ENCODE results near the gene DUSP16.
A peak's percentile ranks its signal among the peaks of the same experiment; 100 is the strongest.

Gene DUSP16

GRCh38 chr12:12466157-12466556 is 96.5 kb downstream of the DUSP16 start:
- DNase-seq, result peak; percentile 49 to 62

GRCh38 chr12:12465522-12465921 is 97.1 kb downstream of the DUSP16 start:
- DNase-seq, result no peak

- peak; percentile 57 to 61 for DNase-seq
Measured at GRCh38 chr12:12461923-12462315, 100.7 kb downstream of the DUSP16 start.

- DNase-seq, result peak; percentile 61 to 69
Measured at GRCh38 chr12:12460935-12461922, 101.4 kb downstream of the DUSP16 start.

DNA sequence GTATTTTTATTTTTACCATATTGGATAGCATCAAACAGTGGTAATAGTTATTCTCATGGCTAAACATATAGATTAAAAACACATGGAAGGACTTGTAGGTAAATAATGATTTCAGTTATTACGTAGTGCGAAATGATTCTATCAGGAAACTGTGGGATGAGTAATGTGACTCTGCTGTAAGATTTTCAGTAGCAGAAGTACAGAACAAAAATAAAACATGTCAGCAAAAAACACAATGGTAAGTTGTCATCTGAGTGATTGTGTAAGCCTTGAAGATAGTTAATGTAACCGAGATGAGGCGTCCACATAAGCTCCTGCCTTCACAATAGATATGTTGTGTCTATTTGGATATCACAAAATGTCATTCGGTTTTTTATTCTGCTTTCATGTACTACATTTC is 106.0 kb downstream of the DUSP16 start:
- no peak for DNase-seq

DNA sequence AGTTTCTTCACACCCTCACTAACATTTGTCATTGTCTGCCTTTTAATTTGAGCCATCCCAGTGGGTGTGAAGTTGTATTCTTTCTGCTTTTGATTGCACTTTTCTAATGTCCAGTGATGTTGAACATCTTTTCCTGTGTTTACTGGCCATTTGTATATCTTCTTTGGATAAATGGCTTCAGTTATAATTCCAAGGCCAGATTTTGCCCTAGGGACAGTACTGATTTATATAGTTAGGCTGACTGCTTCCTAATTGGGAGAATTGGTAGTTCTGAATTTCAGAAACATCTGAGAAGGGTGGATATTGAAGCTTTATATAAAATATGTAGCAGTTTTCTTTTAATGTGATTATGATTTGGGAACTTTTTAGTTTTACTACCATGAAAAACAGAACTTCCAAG is 108.3 kb downstream of the DUSP16 start:
- DNase-seq, result no peak

GRCh38 chr12:12453635-12454034 is 109.0 kb downstream of the DUSP16 start:
- DNase-seq, result no peak

DNA sequence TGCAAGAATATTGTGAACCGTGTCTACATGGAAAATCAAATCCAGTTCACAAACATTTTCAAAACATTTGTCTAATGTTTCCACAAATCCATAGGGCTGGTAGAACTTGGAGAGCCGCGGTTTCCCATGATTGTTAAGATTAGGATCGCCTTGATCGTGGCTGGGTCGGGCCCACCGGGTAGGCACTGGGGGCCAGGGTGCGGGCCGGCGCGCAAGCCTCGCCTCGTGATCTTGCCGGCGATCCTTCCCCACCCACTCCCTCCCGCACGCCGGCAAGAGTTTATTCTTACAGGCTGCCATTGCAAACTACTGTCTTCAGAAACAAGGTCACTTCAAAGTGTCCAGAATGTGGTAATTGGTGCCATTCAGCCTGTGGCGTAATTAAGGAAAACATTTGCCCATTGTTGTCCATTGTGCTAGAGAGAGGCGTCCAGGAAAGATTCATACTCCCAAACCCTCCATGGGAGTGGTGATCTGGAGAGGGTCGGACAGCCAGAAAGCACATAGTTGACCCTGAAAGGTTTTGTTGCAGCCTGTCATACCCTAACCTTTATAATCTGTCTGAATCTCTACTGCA is 110.2 kb downstream of the DUSP16 start:
- no peak for DNase-seq

- no peak for DNase-seq
Measured at GRCh38 chr12:12451098-12451497, 111.6 kb downstream of the DUSP16 start.

DNA sequence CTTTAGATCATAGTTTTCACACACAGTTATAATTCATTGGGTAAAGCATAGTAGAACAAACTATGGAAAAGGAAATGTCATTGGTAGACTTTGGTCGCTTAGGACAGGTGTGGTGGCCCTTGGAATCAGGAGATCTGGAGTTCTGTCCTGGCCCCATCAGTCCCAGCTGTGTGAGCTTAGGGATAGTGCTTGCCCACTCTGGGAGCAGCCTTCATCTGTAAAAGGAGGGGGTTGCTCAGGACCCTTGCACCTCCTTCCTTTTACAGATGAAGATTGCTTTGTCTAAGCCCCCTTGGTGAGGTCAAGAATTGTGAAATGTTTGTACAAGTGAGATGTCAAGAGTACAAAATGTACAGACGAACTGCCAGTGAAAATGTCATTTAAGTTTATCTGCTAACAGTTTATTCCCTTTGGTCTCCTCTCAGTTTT is 112.6 kb downstream of the DUSP16 start:
- no peak for DNase-seq

GRCh38 chr12:12449533-12450025 is 113.1 kb downstream of the DUSP16 start:
- no peak for DNase-seq

DNA sequence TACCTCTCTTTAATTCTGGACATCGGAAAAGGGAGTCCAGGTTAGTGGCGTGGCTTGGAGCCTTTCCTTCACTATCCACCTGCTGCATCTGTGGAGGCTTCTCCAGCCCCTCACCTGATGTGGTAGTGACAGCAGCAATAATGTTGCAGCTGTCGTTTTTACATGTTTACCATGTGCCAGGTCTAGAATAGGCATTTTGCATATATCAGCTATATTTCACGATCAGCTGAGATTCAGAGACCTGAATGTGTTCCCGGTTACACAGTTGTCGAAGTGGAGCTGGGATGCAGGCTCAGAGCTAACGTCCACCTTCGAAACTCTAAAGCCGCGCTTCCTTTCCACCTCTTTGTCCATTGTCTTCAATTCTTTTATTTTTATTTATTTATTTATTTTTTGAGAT is 114.8 kb downstream of the DUSP16 start:
- no peak for DNase-seq

- no peak for DNase-seq
Measured at GRCh38 chr12:12447236-12447635, 115.4 kb downstream of the DUSP16 start.

GRCh38 chr12:12446786-12447185 is 115.9 kb downstream of the DUSP16 start:
- DNase-seq, result no peak

DNA sequence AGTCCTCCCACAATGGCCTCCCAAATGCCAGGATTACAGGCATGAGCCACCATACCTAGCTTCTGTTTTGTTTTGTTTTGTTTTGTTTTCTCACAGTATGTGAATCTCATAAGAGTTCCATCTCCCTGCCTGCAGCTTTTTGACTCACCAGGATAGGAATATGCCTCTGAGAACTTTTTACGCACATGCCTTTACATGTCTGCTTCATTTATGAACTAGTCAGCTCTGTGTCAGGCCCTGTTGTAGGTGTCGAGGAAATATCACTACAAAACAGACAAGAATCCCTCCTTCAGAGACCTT is 116.8 kb downstream of the DUSP16 start:
- no peak for DNase-seq

GRCh38 chr12:12445165-12445881 is 117.3 kb downstream of the DUSP16 start:
- no peak for DNase-seq

GRCh38 chr12:12443431-12443878 is 119.2 kb downstream of the DUSP16 start:
- no peak for DNase-seq

DNA sequence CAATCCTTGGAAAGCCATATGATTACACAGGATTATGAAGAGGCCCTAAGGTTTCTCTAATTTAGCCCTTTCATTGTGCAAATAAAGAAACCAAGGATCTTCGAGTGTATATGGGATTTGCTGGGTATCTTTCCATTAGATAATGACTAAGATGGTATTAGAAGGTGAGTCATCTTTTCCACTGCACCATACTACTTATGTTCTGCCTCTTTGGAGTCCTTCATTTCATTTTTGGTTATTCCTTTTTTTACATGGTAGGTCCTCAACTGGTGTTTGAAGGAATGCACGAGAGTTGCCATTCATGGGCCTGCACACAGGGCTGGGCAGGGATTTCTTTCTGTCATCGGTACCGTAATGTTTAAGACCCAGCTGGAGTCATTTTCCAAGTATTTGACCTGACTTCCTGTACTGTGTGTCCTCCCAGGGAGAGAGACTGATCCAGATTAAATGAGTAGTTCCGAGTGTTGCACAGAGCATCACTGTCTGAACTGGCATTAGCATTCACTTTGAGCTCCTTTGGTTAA is 120.1 kb downstream of the DUSP16 start:
- no peak for DNase-seq

DNA sequence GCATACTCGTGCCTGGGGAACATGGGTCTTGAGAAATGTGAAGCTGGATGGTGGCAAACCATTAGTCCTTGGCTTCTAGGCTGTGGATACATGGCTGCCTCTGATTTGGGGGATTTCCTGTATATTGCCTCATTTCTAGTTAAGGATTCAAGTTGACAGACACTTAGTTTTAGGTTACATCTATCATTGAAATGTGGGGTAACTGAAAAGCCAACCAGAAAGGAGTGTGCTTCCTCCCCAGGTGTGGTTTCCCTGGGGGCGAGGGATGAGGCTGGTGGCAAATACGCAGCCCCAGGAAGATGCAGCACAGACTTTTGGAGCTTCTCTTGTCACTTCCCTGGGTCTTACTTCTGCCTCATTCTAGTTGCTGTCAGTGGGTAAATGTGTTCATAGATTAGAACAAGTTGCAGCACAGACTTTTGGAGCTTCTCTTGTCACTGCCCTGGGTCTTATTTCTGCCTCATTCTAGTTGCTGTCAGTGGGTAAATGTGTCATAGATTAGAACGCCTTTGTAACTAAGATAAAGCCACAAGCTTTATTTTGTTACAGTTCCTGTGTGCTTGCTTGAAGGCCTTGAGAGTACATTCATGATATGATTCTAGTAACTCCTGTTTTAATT is 120.7 kb downstream of the DUSP16 start:
- peak; percentile 41 to 55 for DNase-seq

GRCh38 chr12:12441429-12441807 is 121.2 kb downstream of the DUSP16 start:
- DNase-seq, result no peak

DNA sequence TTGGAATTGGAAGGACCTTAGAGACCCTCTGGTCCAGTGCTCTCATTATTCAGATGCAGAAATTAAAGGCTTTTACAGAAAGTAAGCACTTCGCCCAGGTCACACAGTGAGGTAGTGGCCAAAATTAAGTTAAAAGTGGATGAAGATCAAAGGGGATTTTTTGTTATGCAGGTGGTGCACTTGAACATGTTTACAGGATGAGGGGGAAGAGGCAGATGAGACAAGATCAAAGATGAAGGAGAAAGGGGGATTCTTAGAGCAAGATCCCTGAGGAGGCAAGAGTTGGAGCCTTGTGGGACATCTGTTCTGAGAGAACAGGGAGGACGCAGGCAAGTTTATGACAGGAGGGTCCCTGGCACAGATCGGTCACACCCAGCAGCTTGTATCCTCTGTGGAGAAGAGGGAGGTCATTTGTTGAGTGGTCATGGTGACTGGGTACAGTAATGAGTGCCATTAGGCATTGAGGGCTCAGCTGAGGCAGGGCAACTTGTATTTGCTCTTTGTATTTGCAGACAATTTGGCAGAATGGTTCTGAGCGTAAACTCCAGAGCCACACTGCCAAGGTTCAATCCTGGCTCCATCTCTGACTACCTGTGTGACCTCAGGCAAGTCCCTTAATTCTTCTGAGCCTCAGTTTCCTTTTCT is 121.8 kb downstream of the DUSP16 start:
- DNase-seq, result no peak

DNA sequence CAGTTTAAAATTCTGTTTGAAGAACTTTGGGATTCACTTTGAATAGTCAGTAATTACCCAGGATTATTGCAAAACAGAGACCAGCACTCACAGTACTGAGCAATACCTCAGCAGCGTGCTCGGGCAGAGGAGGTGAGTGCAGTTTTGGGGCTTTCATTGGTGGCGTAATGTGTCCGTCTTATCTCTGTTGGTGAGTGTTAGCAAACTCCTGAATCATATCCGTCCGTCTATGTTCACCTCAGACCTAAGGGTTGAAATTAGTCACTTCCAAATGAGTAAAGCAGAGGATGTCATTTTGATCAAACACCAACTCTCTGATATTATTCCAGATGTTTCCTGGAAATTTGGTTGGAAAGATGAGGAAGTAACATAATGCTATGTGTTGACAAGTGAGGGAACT is 123.0 kb downstream of the DUSP16 start:
- DNase-seq, result peak; percentile 69 to 79
